CD4-positive, alpha-beta T cell treated with Interleukin-2 at 100 ng/mL for 4 hours (primary cell): ENCODE measurements around the gene ROBO4.
A peak's percentile ranks its signal among the peaks of the same experiment; 100 is the strongest.

Experiments
- DNase-seq: peaks from one replicate; pipeline ENCODE4 v3.0.0-alpha.2; 2020; ENCODE audit warnings: low spot score

The ROBO4 gene

GRCh38 chr11:124897674-124898262 is at the start of gene ROBO4:
Gene ROBO4 (minus strand): TSS chr11:124897865. CDS start chr11:124897795, 70 bp downstream.
- no peak for DNase-seq

- DNase-seq, result no peak
Measured at GRCh38 chr11:124946735-124947141, 49.1 kb upstream of the ROBO4 start.

GRCh38 chr11:124945826-124946225 is 48.2 kb upstream of the ROBO4 start:
- no peak for DNase-seq

GRCh38 chr11:124944565-124944964 is 46.9 kb upstream of the ROBO4 start:
- no peak for DNase-seq

GRCh38 chr11:124943741-124944140 is 46.1 kb upstream of the ROBO4 start:
- DNase-seq, result no peak

- DNase-seq, result no peak
Measured at GRCh38 chr11:124943254-124943616, 45.6 kb upstream of the ROBO4 start.

GRCh38 chr11:124942466-124943253 is 45.0 kb upstream of the ROBO4 start:
- no peak for DNase-seq

- no peak for DNase-seq
Measured at GRCh38 chr11:124941703-124942102, 44.0 kb upstream of the ROBO4 start.

- DNase-seq, result no peak
Measured at GRCh38 chr11:124938970-124939369, 41.3 kb upstream of the ROBO4 start.

GRCh38 chr11:124938206-124938765 is 40.6 kb upstream of the ROBO4 start:
- no peak for DNase-seq

- no peak for DNase-seq
Measured at GRCh38 chr11:124937336-124937935, 39.8 kb upstream of the ROBO4 start.

- DNase-seq, result no peak
Measured at GRCh38 chr11:124935548-124936514, 38.2 kb upstream of the ROBO4 start, which contains the start of gene HEPACAM. Gene HEPACAM (minus strand): TSS chr11:124936047. CDS start chr11:124936006, 41 bp downstream.

- DNase-seq, result no peak
Measured at GRCh38 chr11:124934862-124935547, 37.3 kb upstream of the ROBO4 start.

- no peak for DNase-seq
Measured at GRCh38 chr11:124930799-124931198, 33.1 kb upstream of the ROBO4 start.

GRCh38 chr11:124928942-124929665 is 31.4 kb upstream of the ROBO4 start:
- no peak for DNase-seq

- DNase-seq, result no peak
Measured at GRCh38 chr11:124923296-124923695, 25.6 kb upstream of the ROBO4 start.

GRCh38 chr11:124922831-124923230 is 25.2 kb upstream of the ROBO4 start:
- DNase-seq, result no peak

GRCh38 chr11:124920870-124921609 is 23.4 kb upstream of the ROBO4 start:
- peak; percentile 80 for DNase-seq

GRCh38 chr11:124920356-124920755 is 22.7 kb upstream of the ROBO4 start:
- no peak for DNase-seq

GRCh38 chr11:124919898-124920297 is 22.2 kb upstream of the ROBO4 start:
- DNase-seq, result no peak
